ENCODE data around the gene HS2ST1.

DNA sequence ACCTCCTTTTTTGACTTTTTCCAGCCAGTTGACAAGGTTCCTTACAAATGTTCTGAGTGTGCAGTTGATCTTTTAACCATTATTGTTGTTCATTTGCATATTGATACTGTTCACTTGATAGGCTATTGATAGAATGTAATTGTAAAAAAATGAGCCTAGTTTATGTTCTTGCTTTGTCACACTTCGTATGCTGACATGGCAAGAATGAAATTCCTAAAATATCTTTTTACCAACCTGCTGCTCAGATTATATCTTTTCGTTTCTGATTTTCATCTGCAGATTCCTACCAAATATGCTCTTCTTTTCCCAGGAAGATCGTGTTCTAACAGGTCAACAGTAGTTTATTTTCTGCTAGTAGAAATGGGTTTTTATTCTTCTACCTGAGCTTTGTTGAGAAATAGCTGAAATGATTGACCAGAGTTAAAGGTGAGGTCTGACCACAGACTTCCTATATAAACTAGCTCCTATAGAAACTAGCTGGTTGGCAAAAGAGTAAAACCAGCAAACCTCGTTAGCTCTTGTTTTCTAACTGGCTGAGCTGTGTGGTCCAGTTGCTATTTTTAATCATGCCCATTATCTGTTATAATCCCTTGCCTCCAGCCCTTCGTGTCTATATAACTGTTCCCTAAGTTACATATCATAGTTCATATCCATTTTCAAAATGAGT, 174.8 kb downstream of the HS2ST1 start:
- no peak for TF ChIP-seq EZH2 (IDR thresholded peaks at IDR 0.05; ENCODE audit: borderline replicate concordance, low read length)
- TF ChIP-seq, protein P1, sequence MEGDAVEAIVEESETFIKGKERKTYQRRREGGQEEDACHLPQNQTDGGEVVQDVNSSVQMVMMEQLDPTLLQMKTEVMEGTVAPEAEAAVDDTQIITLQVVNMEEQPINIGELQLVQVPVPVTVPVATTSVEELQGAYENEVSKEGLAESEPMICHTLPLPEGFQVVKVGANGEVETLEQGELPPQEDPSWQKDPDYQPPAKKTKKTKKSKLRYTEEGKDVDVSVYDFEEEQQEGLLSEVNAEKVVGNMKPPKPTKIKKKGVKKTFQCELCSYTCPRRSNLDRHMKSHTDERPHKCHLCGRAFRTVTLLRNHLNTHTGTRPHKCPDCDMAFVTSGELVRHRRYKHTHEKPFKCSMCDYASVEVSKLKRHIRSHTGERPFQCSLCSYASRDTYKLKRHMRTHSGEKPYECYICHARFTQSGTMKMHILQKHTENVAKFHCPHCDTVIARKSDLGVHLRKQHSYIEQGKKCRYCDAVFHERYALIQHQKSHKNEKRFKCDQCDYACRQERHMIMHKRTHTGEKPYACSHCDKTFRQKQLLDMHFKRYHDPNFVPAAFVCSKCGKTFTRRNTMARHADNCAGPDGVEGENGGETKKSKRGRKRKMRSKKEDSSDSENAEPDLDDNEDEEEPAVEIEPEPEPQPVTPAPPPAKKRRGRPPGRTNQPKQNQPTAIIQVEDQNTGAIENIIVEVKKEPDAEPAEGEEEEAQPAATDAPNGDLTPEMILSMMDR (IDR thresholded peaks at IDR 0.05; ENCODE audit: low read length): no peak

Measured in OCI-LY1 (cell line).